Measurements from ENCODE around the gene MXRA7.
"Not testable (repeated sequence)": the region's sequence is repeated elsewhere in the genome, so short reads cannot be mapped to it uniquely, and the experiment has no call there.

MXRA7 gene

DNA sequence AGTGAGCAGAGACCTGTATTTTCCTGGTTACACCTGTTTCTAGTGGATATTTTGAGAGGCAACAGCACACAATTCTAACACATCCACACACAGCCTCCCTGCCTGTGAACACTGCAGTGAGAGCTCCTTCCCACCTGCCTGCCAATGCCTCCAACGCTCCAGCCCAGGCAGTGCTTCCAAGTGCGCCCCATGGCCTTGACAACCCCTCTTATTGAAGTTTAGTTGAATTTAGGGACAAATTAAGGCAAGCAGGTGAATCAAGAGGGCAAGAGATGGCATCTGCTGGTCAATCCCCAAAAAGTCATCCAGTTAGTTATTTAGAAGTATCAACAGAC, 4.7 kb upstream of the MXRA7 start:
- no peak for DNase-seq

DNA sequence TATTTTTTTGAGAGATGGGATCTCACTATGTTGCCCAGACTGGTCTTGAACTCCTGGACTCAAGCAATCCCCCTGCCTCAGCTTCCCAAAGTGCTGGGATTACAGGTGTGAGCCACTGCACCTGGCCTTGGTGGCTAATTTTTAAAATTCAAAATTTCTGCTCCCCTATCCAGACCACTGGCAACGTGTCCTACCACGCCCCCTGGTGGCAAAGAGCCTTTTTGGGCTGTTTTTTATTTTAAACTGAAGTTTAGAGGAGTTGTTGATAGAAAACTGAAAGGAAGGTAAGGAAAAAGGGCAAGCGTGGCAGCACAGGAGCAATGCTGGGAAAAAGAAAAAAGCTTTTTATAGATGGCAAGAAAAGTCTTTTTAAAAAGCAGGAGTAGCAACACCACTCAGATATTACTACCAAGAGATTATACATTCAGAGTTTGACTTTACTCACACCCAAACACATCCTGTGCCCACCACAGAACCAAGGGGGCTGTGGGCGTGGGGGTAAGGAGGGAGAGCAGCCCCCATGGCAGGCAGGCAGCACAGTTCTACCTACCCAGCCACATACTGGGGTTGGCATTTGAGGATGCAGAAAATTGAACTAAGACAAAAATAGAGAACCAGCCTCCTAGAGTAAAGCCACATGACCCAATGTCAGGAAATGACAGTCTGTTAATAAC, 4.2 kb upstream of the MXRA7 start:
- DNase-seq, result peak; percentile 36

DNA sequence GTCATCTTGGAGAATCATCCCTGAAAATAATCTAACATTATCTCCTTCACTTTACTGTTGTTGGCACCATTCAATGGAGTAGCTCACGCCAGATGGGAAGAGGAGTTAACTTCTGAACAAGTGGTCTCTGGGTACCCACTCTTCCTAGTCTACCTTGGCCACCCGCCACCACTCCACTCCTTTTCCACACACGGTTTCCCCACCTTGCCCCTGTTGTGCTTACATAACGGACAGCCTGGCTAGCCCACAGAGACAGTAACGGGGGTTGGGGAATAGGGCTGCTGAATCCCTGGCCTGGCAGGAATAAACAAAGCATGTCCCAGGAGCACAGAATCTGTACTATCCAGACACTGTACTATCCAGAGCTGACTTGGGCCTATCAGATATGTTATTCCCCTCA, 3.6 kb upstream of the MXRA7 start:
- DNase-seq, result no peak

DNA sequence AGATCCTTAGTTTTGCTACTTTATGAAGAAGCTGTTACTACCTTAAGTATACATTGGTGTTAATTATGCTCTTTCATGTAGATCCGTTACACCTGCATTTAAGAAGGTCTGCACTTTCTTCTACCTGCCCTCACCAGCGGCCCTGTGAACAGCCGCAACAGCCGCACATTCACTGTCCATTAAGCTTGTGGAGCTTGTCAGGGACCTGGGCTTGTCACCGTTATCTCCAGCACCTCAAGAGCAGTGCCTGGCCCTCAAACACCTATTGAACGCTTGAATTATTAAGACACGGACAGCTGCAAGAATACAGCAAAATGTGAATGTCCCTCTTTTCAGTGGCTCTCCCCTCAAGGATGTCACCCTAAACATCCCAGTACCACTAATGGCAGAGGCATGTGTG, 3.0 kb upstream of the MXRA7 start:
- DNase-seq, result no peak

DNA sequence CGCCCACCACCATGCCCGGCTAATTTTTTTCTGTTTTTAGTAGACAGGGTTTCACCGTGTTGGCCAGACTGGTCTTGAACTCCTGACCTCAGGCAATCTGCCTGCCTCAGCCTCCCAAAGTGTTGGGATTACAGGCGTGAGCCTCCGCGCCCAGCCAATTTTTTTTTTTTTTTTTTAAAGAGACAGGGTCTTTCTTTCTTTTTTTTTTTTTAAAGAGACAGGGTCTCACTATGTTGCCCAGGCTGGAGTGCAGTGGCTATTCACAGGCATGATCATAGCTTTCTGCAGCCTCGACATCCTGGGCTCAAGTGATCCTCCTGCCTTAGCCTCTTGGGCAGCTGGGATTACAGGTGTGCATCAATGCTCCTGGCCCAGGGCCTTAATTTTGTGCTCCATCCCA, 1.6 kb upstream of the MXRA7 start:
- not testable (repeated sequence) for DNase-seq

DNA sequence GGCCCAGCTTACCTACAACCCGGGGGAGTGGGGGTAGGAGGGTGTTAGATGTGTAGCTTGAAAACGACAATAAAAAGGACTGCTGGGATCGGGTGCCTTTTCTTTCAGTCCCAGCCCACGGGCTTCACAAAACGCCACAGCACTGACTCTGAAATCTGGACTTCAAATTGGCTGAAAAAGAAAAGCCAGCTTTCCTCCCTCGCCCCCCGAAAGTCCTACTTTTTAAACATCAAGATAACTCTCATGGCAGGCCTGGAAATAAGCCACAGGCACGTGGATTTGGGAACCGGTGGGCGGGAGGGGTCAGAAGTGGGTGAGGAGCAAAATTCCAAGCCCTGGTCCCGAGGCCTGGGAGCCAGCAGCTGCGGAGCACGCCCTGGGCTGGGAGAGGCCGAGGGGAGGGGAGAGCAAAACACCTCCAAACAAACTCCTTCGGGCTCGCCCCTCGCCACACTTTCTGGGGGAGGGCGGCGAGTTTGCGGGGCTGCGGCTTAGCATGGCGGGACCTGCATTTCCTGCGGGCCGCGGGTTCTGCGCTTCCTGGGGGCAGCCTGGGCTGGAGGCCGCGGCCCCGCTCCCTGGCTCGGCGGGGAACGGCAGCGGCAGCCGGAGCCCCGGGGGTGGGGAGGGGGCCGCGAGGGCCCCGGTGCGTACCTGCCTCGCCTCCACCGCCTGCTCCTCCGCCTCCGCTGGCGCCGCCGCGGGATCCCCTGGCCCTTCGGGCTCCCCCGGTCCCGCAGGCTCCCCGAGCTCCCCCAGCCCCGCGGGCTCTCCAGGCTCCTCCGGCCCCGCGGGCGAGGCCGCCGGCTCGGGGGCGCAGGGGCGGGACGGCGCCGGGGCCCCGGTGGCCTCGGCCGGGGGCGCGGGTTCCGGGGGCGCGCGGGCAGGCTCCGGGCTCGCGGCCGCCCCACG, 558 bp downstream of the MXRA7 start:
- not testable (repeated sequence) for DNase-seq

DNA sequence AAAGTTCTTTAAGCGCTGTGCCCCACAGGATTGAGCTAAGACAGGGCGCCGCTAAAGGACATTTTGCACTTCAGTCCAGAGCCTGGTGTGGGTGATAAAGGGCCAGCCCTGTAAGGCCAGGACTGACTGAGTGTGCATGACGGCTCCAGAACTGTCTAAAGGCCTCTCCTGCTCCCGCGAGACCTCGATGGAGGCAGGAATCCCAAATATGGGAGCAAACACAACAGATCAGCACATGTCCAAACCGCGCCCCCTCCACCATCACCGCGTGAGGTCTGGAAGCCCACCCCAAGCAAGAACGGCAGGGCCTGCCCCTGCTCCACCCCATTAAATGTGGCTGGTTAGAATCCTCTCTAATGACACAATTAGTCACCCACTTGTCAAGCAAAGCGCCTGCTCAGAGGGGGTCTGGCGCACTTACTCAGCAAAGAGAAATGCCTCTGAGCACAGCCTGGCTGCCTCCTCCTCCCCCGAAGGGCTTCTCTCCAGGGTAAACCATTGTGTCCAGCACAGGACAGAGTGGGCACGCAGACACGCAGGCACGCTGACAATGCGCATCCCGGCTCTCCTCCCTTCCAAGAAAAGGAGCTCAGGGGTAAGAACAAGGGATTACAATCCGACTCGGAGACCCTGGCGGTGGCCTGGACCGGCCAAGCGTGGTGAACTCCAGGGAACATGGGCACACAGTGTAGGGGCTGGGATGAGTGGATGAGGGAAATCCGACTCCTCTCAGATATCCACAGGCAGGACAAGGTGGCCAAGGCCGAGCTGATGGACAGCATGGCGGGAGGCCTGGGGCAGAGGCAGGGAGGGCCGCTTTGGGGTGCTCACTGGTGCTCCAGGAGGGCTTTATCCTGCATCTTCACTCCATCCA, 1.5 kb downstream of the MXRA7 start:
- peak; percentile 22 for DNase-seq

DNA sequence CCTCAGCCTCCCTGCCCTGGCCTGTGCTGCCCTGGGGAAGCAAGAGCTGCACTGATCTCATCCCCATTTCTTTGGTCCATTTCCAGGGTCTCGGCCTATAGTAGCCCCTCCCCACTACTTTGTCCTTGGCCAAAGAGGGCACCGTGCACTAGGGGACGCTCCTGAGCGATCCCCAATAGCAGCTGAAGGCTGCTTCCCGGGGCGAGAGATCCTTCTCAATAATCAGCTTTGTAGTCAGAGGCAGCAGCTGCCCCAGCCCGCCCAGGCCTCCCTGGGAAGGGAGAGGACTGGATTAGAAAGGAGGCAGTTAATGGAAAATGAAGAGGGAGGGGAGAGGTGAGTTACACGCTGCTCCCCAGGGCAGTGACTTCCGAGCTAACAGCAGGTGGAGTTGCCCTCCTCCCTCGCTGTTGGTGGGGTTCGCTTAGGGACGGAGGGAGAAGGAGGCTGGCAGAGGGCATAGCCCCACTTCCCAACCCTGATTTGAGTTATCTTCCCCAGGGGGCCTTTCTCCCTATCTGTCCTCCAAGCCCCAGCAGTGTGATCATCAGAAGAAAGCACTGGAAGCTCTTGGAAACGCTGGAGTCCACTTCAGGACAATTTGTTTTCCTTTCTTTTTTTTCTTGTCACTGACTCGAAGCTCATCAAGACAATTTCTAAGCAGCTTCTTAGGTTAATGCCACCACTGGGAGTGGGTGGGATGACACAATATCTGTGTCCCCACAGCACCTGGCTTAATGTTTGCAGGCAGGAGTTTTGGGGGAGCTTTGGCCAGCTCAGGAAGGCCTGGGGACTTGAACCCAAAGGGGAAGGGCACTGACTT, 2.6 kb downstream of the MXRA7 start:
- no peak for DNase-seq

DNA sequence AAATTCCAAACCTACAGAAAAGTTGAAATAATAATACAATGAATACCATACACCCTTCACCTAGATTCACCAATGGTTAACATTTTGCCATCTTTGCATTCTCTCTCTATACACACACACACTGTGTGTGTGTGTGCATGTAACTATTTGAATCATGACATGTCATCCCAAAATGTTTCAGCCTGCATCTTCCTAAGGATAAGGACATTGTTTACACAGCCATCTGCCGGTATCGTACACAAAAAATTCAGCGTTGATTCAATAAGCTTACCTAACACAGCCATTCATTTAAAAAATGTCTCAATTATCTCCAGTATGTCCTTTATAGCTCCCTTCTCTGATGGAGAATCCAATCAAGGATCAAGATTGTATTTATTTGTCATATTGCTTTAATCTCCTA, 3.9 kb downstream of the MXRA7 start:
- no peak for DNase-seq

DNA sequence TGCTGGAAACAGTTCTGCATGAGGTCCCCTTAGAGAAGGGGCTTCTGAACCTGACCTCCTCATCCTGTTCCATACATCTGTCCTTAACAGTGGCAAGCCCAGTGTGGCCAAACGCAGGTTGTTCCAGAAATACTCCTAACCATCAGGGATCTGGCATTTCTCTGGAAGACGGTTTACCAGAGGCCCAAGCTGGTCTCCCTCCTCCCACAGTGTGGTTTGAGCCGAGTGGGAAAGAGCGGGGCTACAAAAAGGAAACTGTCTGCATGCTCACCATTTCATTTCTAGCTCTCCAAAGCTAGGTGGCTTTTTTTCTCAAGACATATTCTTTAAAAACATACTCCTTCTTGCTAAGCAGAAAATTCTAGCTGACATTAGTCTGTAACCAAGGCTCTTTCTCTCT, 6.0 kb downstream of the MXRA7 start:
- DNase-seq, result no peak

DNA sequence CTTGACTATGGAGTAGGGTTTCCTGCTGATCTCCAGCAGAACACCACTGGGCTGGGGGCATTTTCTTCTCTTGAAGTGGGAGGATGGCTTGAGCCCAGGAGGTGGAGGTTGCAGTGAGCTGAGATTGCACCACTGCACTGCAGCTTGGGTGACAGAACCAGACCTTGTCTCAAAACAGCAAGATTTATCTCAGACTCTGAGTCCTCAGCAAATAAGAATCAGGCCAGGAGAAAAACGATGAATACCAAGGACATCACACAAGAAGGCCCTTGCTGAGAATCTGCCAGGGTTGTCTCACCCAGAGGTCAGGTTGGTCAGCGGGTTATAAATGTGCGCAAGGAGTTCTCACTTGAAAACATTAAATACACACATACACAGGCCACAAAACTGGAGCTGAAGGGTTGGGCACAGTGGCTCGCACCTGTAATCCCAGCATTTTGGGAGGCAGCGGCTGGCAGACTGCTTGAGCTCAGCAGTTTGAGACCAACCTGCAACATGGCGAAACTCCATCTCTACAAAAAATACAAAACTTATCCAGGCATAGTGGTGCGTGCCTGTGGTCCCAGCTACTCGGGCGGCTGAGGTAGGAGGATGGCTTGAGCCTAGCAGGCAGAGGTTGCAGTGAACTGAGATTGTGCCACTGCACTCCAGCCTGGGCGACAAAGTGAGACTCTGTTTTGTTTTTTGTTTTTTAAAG, 7.7 kb downstream of the MXRA7 start:
- no peak for DNase-seq

DNA sequence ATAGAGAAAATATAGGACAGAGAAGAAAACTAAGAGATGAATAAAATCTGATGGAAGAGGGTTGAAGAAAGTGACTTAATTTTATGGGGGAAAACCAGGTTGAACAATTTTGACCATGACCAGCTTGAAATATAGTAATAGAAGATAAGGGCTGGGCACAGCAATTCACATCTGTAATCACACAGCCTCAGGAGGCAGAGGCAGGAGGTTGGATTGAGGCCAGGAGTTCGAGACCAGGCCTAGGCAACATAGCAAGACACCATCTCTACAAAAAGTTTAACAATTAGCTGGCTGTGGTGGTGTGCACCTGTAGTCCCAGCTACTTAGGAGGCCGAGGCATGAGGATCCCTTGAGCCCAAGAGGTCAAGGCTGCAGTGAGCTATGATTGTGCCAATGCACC, 8.7 kb downstream of the MXRA7 start:
- no peak for DNase-seq

DNA sequence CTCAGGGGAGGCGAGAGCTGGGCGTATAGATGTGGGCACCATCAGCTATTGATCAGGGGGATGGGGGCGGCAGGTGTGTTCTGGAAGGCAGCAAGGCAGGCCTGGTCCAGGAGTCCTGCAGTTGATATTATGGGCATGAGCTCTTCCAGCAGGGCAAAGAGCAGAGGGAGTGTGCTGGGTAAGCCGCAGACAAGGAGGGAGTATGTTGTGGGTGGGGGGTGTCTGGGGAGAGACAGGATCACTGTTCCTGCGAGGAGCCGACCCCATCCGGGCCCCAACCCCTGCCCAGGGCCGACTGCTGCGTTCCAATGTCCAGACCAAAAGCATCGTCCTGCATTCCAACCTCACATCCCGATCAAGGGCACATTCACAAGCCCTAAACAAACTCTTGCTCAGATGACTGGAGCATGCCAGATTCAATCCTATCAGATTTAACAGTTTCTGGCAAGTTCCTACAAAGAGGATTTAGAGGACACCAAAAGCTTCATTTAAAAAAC, 9.2 kb downstream of the MXRA7 start:
- no peak for DNase-seq

DNA sequence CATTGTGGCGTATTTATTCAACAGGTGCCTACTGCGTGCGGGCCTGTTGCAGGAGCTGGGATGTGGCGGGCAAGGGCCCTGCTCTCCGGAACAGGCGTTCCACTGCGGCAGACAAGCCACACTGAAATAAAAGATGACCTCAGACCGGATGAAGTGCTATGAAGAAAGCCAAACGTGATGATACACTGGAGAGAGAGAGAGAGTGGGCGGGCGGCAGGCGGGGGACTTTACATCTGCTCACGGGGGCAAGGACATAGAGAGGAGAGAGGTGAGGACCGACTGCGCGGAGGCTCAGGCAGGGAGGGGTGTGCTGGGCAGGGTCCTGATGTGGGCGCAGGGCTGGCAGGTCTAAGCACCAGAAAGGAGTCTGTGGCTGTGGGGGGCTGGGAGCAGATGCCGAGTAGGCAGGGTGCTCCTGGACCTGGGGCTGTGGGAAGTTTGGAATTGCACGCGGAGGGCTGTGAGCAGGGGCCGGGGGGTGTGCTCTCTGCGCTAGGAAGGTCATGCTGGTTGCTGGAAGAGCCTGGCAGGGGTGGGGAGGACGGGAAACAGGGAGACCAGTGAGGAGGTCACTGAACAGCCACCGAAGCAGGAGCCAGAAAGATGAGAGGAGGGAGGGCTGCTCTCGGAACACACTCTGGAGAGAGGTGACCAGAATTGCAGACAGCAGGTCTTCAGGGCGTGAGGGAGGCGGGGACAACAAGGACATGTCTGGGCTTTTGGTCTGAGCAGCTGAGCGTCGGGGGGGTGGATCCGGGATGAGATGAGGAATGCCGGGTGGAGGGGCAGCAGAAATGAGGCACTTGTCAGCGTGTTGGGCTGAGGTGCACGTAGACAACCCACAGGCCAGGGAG, 9.9 kb downstream of the MXRA7 start:
- DNase-seq, result no peak

DNA sequence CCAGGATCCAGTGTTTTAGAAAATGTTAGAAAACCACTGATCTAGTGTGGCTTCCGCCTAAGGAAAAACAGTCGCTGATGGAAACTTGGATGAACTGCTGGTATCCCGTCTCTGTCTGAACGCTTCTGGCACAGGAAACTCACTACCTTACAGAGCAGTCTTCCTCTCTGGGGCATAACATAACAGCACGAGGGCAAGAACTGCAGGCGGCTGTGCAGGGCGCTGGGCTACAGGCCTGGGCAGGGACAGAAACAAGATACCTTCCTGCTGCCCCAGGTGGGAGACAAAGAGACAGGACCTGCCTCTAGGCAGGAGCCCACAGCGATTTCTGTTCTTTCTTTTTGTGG, 10.5 kb downstream of the MXRA7 start:
- no peak for DNase-seq

DNA sequence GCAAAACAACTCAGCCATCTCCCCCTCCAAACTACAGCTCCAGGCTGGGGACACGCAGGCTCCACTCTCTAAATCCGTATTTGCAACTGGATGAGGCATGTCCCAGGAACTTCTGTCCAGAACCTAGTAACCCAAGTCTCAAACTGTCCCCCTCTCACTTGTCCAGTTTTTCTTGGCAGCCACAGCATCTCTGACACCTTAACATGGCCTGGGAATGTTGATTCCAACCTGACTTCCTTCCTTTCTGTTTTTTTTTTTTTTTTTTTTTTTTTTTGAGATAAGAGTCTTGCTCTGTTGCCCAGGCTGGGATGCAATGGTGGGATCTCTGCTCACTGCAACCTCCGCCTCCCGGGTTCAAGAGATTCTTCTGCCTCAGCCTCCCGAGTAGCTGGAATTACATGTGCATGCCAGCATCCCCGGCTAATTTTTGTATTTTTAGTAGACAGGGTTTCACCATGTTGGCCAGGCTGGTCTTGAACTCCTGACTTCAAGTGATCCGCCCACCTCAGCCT, 12.2 kb downstream of the MXRA7 start:
- DNase-seq, result not testable (repeated sequence)

DNA sequence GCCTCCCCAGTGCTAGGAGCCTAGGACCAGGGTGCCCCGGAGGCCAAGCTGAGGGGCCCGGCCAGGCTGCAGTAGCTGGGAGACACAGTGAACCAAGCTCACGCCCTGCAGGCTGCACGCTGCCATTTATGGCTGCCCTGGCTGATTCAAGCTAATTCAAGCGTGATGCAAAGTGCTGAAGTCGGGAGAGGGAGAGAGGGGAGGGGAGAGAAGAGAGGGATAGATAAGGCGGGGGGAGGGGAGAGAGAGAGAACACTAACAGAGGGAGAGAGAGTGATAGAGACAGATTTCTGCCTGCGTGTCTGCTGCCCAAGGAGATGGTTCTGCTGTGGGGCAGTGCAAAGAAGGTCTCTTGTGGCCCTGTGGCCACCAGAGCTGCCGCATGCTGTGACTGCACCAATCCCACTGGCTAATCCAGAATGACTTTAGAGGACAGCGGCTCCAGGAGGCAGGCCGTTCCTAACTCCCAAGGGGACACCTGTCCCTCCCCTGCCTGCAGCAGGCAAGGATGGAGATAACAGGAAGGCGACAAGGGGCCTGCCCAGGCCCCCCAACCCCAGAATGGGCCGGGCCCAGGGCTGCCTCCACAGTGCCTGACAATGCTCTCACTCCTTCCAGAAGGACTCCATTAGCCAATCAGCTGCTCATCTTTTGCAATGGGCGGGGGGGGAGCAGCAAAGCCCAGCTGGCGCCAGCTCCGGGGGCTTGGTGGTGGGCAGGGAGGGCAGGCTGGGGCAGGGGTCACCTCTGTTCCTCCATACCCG, 12.9 kb downstream of the MXRA7 start:
- no peak for DNase-seq

DNA sequence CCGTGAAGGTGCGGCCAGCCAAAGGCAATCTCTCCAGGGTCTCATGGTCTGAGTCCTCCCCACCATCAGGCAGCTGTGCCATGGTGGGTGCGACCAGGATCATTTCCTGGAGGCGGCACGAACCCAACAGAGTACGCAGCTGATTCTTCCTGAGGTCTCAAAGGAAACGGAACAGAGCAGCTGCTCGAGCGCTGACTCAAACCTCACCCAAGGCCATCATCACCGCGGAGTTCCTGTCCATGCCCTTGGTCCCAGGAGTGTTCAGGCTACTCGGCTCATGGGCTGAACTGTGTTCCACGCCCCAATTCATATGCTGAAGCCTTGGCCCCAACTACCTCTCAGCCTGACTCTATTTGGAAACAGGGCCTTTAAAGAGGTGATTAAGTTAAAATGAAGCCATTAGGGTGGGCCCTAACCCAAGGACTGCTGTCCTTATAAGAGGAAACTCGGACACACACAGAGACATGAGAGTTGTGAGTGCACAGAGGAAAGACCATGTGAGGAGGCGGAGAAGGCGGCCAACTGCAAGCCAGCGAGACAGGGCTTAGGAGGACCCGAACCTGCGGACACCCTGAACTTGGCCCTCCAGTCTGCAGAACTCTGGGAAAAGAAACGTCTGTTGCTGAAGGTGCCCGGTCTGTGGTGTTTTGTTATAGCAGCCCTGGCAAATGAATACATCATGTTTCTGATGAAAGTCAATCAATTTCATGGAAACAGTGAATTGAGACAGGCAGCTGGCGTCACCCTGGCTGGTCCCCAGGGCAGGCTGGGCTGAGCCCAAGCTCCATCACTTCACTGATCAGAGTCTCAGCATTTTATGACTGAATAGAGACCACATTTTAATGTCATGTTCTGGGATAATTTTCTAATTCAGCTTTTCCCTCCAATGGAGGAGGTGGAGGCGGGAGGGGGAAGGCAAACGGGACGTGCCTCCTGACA, 13.7 kb downstream of the MXRA7 start:
- no peak for DNase-seq

All from NCI-H1105 treated with DMSO at 0.1 percent for 48 hours (cell line).